ENCODE results near the gene HCLS1. TPM values are rescaled to one million over a fixed set of nuclear protein-coding genes. Genes with fewer than 3 reads are reported as not detected.

The HCLS1 gene
- total and polyA plus RNA-seq, 2 of the 8 experiments (the other 6 are each of a cell fraction or from before 2014, with no cell fraction given) = 0.53 to 1.3 TPM

DNA sequence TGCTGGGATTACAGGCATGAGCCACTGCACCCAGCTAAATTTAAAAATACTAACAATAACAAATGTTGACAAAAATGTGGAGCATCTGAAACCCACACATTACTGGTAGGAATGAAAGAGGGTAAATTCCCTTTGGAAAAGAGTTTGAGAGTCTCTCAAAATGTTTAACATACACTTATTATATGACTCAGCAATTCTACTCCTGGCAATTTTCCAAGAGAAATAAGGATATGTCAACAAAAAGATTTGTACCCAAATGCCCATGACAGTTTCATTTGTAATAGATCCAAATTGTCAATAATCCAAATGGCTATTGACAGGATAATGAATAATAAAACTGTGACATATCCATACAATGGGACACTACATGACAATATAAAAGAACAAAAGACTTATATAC is 9.0 kb downstream of the HCLS1 start (continued):
- no peak for TF ChIP-seq KDM1A (IDR thresholded peaks at IDR 0.05; ENCODE audit: borderline replicate concordance, low read length)

DNA sequence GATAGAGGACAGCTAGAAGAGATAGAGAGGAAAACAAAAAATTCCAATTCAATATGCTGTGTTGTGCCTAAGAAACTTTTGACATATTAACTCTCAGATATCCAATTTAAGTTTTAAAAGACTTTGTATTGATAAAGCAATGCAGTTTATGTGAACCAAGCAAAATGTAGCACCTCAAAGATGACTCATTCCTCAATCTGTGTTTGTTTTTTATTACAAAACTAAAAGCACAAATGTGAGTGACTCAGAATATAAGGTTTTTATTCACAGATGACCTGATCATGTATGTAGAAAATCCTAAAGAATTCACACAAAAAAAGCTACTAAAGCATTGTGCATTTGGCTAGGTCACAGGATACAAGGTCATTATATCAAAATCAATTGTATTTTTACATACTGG is 11.1 kb downstream of the HCLS1 start:
- DNase-seq (ENCODE audit: low read depth in 1 of 2, low spot score in 2 of 2) (no peak), FAIRE-seq (no peak)
- POLR2A ChIA-PET (ENCODE audit: partially characterized antibody) = interaction anchor here (1.4 kb wide), 1 partner anchor 101 kb away, joined by 3 read pairs; no protein-coding TSS in a partner anchor
- no peak for TF ChIP-seq TEAD4 (IDR thresholded peaks at IDR 0.05; ENCODE audit: low read depth, low read length)
- TF ChIP-seq, protein P1, sequence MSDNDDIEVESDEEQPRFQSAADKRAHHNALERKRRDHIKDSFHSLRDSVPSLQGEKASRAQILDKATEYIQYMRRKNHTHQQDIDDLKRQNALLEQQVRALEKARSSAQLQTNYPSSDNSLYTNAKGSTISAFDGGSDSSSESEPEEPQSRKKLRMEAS (IDR thresholded peaks at IDR 0.05) = no peak
- no peak for TF ChIP-seq RFX5 (IDR thresholded peaks at IDR 0.05; ENCODE audit: borderline replicate concordance, low read depth, low read length)
- TF ChIP-seq BRCA1 (IDR thresholded peaks at IDR 0.05; ENCODE audit: low read depth, low read length) = no peak
- no peak for TF ChIP-seq TAF7 (optimal IDR thresholded peaks at IDR 0.05; ENCODE audit: borderline replicate concordance, low read depth, low read length)
- no peak for TF ChIP-seq SP1 (IDR thresholded peaks at IDR 0.05; ENCODE audit: low read depth, low read length)
- TF ChIP-seq BACH1 (IDR thresholded peaks at IDR 0.05; ENCODE audit: low read length) = no peak
- no peak for TF ChIP-seq ZNF274 (IDR thresholded peaks at IDR 0.05; ENCODE audit: borderline replicate concordance, extremely low read depth, low read length)
- no peak for TF ChIP-seq SAP30 (IDR thresholded peaks at IDR 0.05; ENCODE audit: insufficient read depth, insufficient replicate concordance, low read length)
- no peak for TF ChIP-seq SIRT6 (IDR thresholded peaks at IDR 0.05; ENCODE audit: low read length)
- TF ChIP-seq SP2 (IDR thresholded peaks at IDR 0.05; ENCODE audit: low read length) = no peak
- Histone ChIP-seq H2AFZ (ENCODE audit: low read length) (no peak overlapping the region), H2BK5ac (ENCODE audit: low read depth, low read length) (no peak overlapping the region), H3K79me1 (ENCODE audit: low read depth, low read length) (no peaks in the 10 kb centered on the region), H4K5ac (ENCODE audit: insufficient read length, low read depth, low read length) (no peak overlapping the region), H3K79me2 (ENCODE audit: control insufficient read depth in 1 of 2, insufficient read depth in 2 of 2, low read length in 2 of 2) (no peaks in the 10 kb centered on the region), H4K8ac (ENCODE audit: extremely low read depth, insufficient read depth, low read length) (no peak overlapping the region), H3K27me3 (replicated peaks in 1 of 4; ENCODE audit: control insufficient read depth in 3 of 4, extremely low read depth in 1 of 4, insufficient read depth in 3 of 4, low read length in 3 of 4) (no peaks in the 10 kb centered on the region), H3K4me2 (ENCODE audit: insufficient read depth in 1 of 2, low read depth in 2 of 2, low read length in 2 of 2) (no peak overlapping the region), H2BK15ac (ENCODE audit: low read length) (no peak overlapping the region), H3K56ac (replicated peaks; ENCODE audit: insufficient read length, low read depth, low read length) (no peak overlapping the region), H3K4me1 (replicated peaks in 1 of 4; ENCODE audit: control insufficient read depth in 3 of 4, insufficient read depth in 4 of 4, low read length in 3 of 4) (no peaks in the 10 kb centered on the region), H2BK12ac (ENCODE audit: low read depth, low read length) (no peak overlapping the region), H4K20me1 (replicated peaks in 1 of 2; ENCODE audit: control insufficient read depth in 1 of 2, insufficient read depth in 2 of 2, low read length in 2 of 2) (no peaks in the 10 kb centered on the region), H2AK5ac (ENCODE audit: low read depth, low read length) (no peak overlapping the region), H3K9me3 (ENCODE audit: insufficient read depth in 2 of 2, low read depth in 1 of 2, low read length in 1 of 2) (no peaks in the 10 kb centered on the region), H3K4me3 (ENCODE audit: extremely low read depth in 1 of 4, insufficient read depth in 2 of 4, low read depth in 3 of 4, low read length in 4 of 4) (no peak overlapping the region), H3K9ac (replicated peaks in 1 of 4; ENCODE audit: extremely low read depth in 1 of 4, low read depth in 3 of 4, low read length in 3 of 4) (no peak overlapping the region), H2BK20ac (ENCODE audit: low read length) (no peak overlapping the region), H4K91ac (replicated peaks; ENCODE audit: insufficient read length, low read length) (no peak overlapping the region), H2BK120ac (replicated peaks; ENCODE audit: low read depth, low read length) (no peak overlapping the region), H3K23ac (ENCODE audit: insufficient read length) (no peak overlapping the region), H3K18ac (ENCODE audit: extremely low read depth, low read length) (no peak overlapping the region), H3K27ac (ENCODE audit: low read depth, low read length) (no peak overlapping the region), H3K36me3 (ENCODE audit: control insufficient read depth in 2 of 4, insufficient read depth in 4 of 4, low read length in 3 of 4) (no peaks in the 10 kb centered on the region), H3K23me2 (ENCODE audit: low read depth, low read length) (no peaks in the 10 kb centered on the region), H3K14ac (ENCODE audit: insufficient read length) (no peak overlapping the region), H3K4ac (replicated peaks; ENCODE audit: insufficient read length, low read depth, low read length) (no peak overlapping the region)
- CTCF ChIA-PET (ENCODE audit: partially characterized antibody) = interaction anchor here (1.4 to 1.6 kb wide), 2 partner anchors 63 to 97 kb away, joined by 3 to 4 read pairs; no protein-coding TSS in a partner anchor
